Measurements from ENCODE around the gene FUT6.

GRCh38 chr19:5843295-5843927 is 3.9 kb upstream of the FUT6 start:
- TF ChIP-seq GATA3 (IDR thresholded peaks at IDR 0.05; ENCODE audit: low read depth, low read length) (no peak), GATA2 (IDR thresholded peaks at IDR 0.05; ENCODE audit: low read depth, low read length) (no peak)
